NT2/D1 (cell line): ENCODE measurements around the gene TTC24.

Source experiments
- SUZ12 ChIP-seq: IDR thresholded peaks from 2 replicates; pipeline ENCODE4 v1.6.1; 2011; ENCODE audit not compliant: insufficient read length, insufficient read depth; ENCODE audit errors: extremely low read depth
- YY1 ChIP-seq: IDR thresholded peaks from 2 replicates; pipeline ENCODE4 v1.6.1; 2011; ENCODE audit not compliant: insufficient read length, insufficient read depth
- ZNF274 ChIP-seq: IDR thresholded peaks from 2 replicates; pipeline ENCODE4 v1.6.1; 2011; ENCODE audit warnings: mild to moderate bottlenecking, low read depth, low read length

DNA sequence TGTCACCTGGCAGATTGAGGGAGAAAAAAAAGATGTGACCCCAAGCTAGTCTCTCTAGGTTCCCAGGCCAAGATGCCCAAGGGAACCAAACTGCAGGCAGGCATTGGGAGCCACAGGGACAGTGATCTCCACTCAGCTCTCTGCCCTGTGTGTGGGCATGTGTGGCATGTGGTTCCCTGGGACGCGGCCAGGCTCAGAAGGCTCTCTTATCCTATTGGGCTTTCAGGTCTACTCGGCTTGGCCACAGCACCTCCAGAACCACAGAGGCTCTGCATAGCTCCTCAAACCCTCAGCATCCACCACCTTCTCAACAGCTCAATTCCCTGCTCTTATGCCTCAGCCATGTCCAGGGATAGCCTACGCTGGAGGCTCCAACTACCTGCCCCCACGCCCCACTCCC, 29.2 kb upstream of the TTC24 start:
- no peak for TF ChIP-seq YY1
- TF ChIP-seq SUZ12, result no peak
- TF ChIP-seq ZNF274, result no peak
